A549 treated with CpdA at 1 μM for 4 hours (cell line): Measurements from ENCODE around the gene NOL4L. TPM values are rescaled to one million over a fixed set of nuclear protein-coding genes. Genes with fewer than 3 reads are reported as not detected.

Experiments used
- total RNA-seq: library from RNA; stranded (reverse); fragments of 200-300 nt; extraction: Qiagen RNA extraction; gene quantifications from 5 replicates; pipeline ENCODE4 v1.2.3, GENCODE V29; 2022; ENCODE audit warnings: low read depth

Gene NOL4L, protein sequence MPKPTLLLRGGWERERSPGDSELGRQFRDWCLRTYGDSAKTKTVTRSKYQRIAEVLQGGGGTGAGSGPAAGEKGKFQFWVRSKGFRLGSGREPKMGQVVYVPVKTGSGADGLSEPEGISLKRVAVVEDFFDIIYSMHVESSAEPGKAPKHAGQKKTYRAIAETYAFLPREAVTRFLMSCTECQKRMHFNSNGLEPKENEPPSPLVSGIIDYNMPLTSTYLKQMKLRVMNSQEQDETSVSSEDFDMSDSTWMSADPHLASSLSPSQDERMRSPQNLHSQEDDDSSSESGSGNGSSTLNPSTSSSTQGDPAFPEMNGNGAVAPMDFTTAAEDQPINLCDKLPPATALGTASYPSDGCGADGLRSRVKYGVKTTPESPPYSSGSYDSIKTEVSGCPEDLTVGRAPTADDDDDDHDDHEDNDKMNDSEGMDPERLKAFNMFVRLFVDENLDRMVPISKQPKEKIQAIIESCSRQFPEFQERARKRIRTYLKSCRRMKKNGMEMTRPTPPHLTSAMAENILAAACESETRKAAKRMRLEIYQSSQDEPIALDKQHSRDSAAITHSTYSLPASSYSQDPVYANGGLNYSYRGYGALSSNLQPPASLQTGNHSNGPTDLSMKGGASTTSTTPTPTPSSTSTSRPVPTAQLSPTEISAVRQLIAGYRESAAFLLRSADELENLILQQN
- 9.1 to 12.5 TPM (median 11.7 TPM) in 5 replicates for total RNA-seq

GRCh38 chr20:32585011-32585585 is at the start of gene NOL4L:
Gene NOL4L, minus strand, starts transcription at chr20:32585333. Its CDS starts 443 bp downstream, at chr20:32584890.

Other genes with a start within 250 kb of the NOL4L start
- gene ASXL1, start 227.0 kb downstream of the NOL4L start, total RNA-seq = 31.2 to 34.3 TPM (median 32.1 TPM) in 5 replicates
- gene C20orf203, start 88.6 kb upstream of the NOL4L start, total RNA-seq = not detected in 5 replicates
- 55.2 to 63.7 TPM (median 59.6 TPM) in 5 replicates for gene COMMD7, start 158.1 kb upstream of the NOL4L start, total RNA-seq
- 3.9 to 5.2 TPM (median 4.6 TPM) in 5 replicates for gene DNMT3B, start 177.1 kb upstream of the NOL4L start, total RNA-seq
- 138 to 168 TPM (median 146 TPM) in 5 replicates for gene MAPRE1, start 234.6 kb upstream of the NOL4L start, total RNA-seq